ENCODE results near the gene ETS1. TPM values are rescaled to one million over a fixed set of nuclear protein-coding genes. Genes with fewer than 3 reads are reported as not detected.

Gene ETS1
- total RNA-seq, 4 donors from 2014 or later: 39.5 to 74.4 (median 59.7) TPM

- Histone ChIP-seq H3K9me3 (no peaks in the 10 kb centered on the region), H3K27ac (replicated peaks in 1 of 4) (peak overlapping the region in 3 of 4 donors; percentile 23 to 41 (median 37)), H3K4me3 (peak overlapping the region; percentile 11 to 33 (median 25)), H3K36me3 (no peaks in the 10 kb centered on the region), H3K27me3 (peaks cover 0 to 11% (median 0%) of the 10 kb centered on the region in 4 donors), H3K4me1 (peaks cover 0 to 5% (median 2%) of the 10 kb centered on the region in 4 donors)
- no peak for DNase-seq (ENCODE audit: extremely low spot score)
- no peak for TF ChIP-seq POLR2A (IDR thresholded peaks at IDR 0.05; ENCODE audit: low read depth)
- TF ChIP-seq EP300 (IDR thresholded peaks at IDR 0.05): no peak
- no peak for TF ChIP-seq POLR2AphosphoS5 (IDR thresholded peaks at IDR 0.05)
- TF ChIP-seq CTCF (IDR thresholded peaks at IDR 0.05): no peak
- intact Hi-C loops (cut with DNase I): no loop called here
- WGBS: 63% methylated on average over 14 of the region's 14 CpGs
Measured at GRCh38 chr11:128585498-128586238, 1.7 kb downstream of the ETS1 start.

GRCh38 chr11:128584253-128584652, 3.1 kb downstream of the ETS1 start:
- Histone ChIP-seq H3K4me1 (peaks cover 0 to 10% (median 2%) of the 10 kb centered on the region in 4 donors), H3K4me3 (no peak overlapping the region), H3K36me3 (no peaks in the 10 kb centered on the region), H3K9me3 (no peaks in the 10 kb centered on the region), H3K27me3 (peaks cover 0 to 11% (median 0%) of the 10 kb centered on the region in 4 donors), H3K27ac (replicated peaks in 1 of 4) (no peak overlapping the region)
- DNase-seq (ENCODE audit: extremely low spot score): no peak
- WGBS: 82% methylated on average over 3 of the region's 3 CpGs
- intact Hi-C loops (cut with DNase I): no loop called here
- TF ChIP-seq POLR2AphosphoS5 (IDR thresholded peaks at IDR 0.05) (no peak), EP300 (IDR thresholded peaks at IDR 0.05) (no peak), CTCF (IDR thresholded peaks at IDR 0.05) (no peak), POLR2A (IDR thresholded peaks at IDR 0.05; ENCODE audit: low read depth) (no peak)

DNA sequence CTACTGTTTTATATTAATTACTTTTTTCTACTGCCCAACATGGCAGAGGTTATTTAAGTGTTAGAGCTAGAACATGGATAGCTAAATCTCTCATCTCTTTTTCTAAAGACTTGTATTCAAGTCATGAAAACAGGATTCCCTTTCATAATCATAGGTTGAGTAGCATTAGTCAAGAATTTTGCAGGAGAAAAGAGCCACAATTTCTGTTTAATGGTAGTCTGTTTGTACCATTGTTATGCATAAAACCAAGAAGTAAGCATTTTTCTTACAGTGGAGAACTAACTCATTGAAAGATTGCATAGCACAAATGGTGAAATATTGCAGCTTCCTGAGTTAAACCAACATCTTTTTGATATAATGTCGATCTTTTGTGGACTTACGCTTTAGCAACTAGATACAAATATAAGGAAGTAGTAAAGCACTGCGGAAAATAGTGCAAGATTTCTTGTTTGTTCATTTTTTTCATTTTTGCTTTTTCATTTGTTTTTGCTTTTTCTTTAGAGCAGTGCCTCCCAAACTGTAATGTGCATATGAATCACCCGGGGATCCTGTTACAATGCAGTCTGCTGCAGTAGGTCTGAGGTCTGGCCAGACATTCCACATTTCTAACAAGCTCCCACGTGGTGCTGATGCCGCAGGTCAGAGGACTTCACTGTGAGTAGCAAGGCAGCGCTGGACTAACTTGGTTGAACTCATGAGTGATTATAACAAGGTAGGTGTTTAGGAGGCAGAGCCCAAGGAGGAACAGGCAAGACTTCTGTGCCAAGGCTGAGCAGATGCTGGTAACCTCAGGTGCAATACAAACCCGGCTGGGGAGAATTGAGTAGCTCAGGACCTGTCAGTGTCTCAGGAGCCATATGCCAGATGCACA, 4.6 kb downstream of the ETS1 start:
- no peaks in the 10 kb centered on the region for H3K36me3 ChIP-seq
- H3K4me1 ChIP-seq: peaks cover 0 to 14% (median 4%) of the 10 kb centered on the region in 4 donors
- TF ChIP-seq CTCF (IDR thresholded peaks at IDR 0.05): no peak
- no peak for TF ChIP-seq EP300 (IDR thresholded peaks at IDR 0.05)
- TF ChIP-seq POLR2AphosphoS5 (IDR thresholded peaks at IDR 0.05): no peak
- TF ChIP-seq POLR2A (IDR thresholded peaks at IDR 0.05; ENCODE audit: low read depth): no peak
- no peak overlapping the region for H3K4me3 ChIP-seq
- peaks cover 0 to 8% (median 0%) of the 10 kb centered on the region in 4 donors for H3K27me3 ChIP-seq
- no peak for DNase-seq (ENCODE audit: extremely low spot score)
- H3K27ac ChIP-seq (replicated peaks in 1 of 4): no peak overlapping the region
- intact Hi-C loops (cut with DNase I): no loop called here
- H3K9me3 ChIP-seq: no peaks in the 10 kb centered on the region
- 47% methylated on average over 8 of the region's 8 CpGs for WGBS

- TF ChIP-seq CTCF (IDR thresholded peaks at IDR 0.05): no peak
- TF ChIP-seq POLR2AphosphoS5 (IDR thresholded peaks at IDR 0.05): no peak
- TF ChIP-seq POLR2A (IDR thresholded peaks at IDR 0.05; ENCODE audit: low read depth): no peak
- TF ChIP-seq EP300 (IDR thresholded peaks at IDR 0.05): no peak
- intact Hi-C loops (cut with DNase I): no loop called here
- H3K27ac ChIP-seq (replicated peaks in 1 of 4): no peak overlapping the region
- 78% methylated on average over 7 of the region's 7 CpGs for WGBS
- H3K4me1 ChIP-seq: peaks cover 1 to 22% (median 8%) of the 10 kb centered on the region in 4 donors
- no peaks in the 10 kb centered on the region for H3K9me3 ChIP-seq
- peaks cover 0 to 4% (median 0%) of the 10 kb centered on the region in 4 donors for H3K27me3 ChIP-seq
- DNase-seq (ENCODE audit: extremely low spot score): no peak
- H3K4me3 ChIP-seq: no peak overlapping the region
- no peaks in the 10 kb centered on the region for H3K36me3 ChIP-seq
Measured at GRCh38 chr11:128581561-128582272, 5.6 kb downstream of the ETS1 start.
